H1 (cell line): ENCODE measurements around the gene ADD2.

Experiments
- CEBPB ChIP-seq: IDR thresholded peaks from 2 replicates; pipeline ENCODE4 v1.6.1; 2012; ENCODE audit warnings: low read depth, low read length
- CTCF ChIP-seq, 3 experiments: IDR thresholded peaks; 1 replicate in 2 of 3; 2 replicates in 1 of 3; pipeline versions ENCODE4 v1.5.1 to v1.6.1; 2011; ENCODE audit warnings: low read length in 3 of 3, mild to moderate bottlenecking in 3 of 3, inconsistent platforms in 2 of 3, low read depth in 1 of 3, moderate library complexity in 1 of 3; ENCODE audit not compliant: insufficient read depth in 1 of 3; ENCODE audit errors: control extremely low read depth in 1 of 3
- HDAC2 ChIP-seq, 2 experiments: fragments of 300-600 bp in 1 of 2; sonication (generic) in 1 of 2; IDR thresholded peaks; 2 replicates each; pipeline ENCODE4 v1.6.1; 2011 to 2012; ENCODE audit warnings: low read depth in 2 of 2, low read length in 2 of 2, mild to moderate bottlenecking in 2 of 2, moderate library complexity in 2 of 2, borderline replicate concordance in 1 of 2, inconsistent platforms in 1 of 2
- PHF8 ChIP-seq: fragments of 200-600 bp; sonication (generic); conservative IDR thresholded peaks from 2 replicates; pipeline ENCODE4 v1.7.1; 2012; ENCODE audit warnings: low read depth, mild to moderate bottlenecking, inconsistent platforms, low read length, moderate library complexity
- POLR2AphosphoS5 ChIP-seq: IDR thresholded peaks from 2 replicates; pipeline ENCODE4 v1.6.1; 2011; ENCODE audit warnings: low read depth, low read length
- SIX5 ChIP-seq: IDR thresholded peaks from 2 replicates; pipeline ENCODE4 v1.6.1; 2011; ENCODE audit warnings: mild to moderate bottlenecking, low read depth, low read length
- TAF1 ChIP-seq: IDR thresholded peaks from 2 replicates; pipeline ENCODE4 v1.6.1; 2011; ENCODE audit warnings: mild to moderate bottlenecking, low read depth, low read length
- TCF12 ChIP-seq: IDR thresholded peaks from 2 replicates; pipeline ENCODE4 v1.6.1; 2011; ENCODE audit warnings: low read depth, mild to moderate bottlenecking, low read length
- TEAD4 ChIP-seq: IDR thresholded peaks from 2 replicates; pipeline ENCODE4 v1.6.1; 2012; ENCODE audit warnings: low read depth, low read length, inconsistent platforms, mixed read lengths

- TF ChIP-seq POLR2AphosphoS5: no peak
- no peak for TF ChIP-seq CTCF (IDR thresholded peaks at IDR 0.05; ENCODE audit: control extremely low read depth in 1 of 3, insufficient read depth in 1 of 3, low read depth in 1 of 3, low read length in 3 of 3)
- TF ChIP-seq HDAC2 (IDR thresholded peaks at IDR 0.05; ENCODE audit: borderline replicate concordance in 1 of 2, low read depth in 2 of 2, low read length in 2 of 2): no peak
- no peak for TF ChIP-seq CEBPB
- TF ChIP-seq TCF12: no peak
- no peak for TF ChIP-seq TAF1
- TF ChIP-seq SIX5: no peak
- TF ChIP-seq PHF8: no peak
- no peak for TF ChIP-seq TEAD4
Measured at GRCh38 chr2:70670626-70671025, 97.4 kb downstream of the ADD2 start.
